ENCODE measurements around the gene ALOX5AP.

The ALOX5AP gene

GRCh38 chr13:30762643-30763042 is 27.3 kb downstream of the ALOX5AP start:
- no peak for DNase-seq (ENCODE audit: low read depth)

DNA sequence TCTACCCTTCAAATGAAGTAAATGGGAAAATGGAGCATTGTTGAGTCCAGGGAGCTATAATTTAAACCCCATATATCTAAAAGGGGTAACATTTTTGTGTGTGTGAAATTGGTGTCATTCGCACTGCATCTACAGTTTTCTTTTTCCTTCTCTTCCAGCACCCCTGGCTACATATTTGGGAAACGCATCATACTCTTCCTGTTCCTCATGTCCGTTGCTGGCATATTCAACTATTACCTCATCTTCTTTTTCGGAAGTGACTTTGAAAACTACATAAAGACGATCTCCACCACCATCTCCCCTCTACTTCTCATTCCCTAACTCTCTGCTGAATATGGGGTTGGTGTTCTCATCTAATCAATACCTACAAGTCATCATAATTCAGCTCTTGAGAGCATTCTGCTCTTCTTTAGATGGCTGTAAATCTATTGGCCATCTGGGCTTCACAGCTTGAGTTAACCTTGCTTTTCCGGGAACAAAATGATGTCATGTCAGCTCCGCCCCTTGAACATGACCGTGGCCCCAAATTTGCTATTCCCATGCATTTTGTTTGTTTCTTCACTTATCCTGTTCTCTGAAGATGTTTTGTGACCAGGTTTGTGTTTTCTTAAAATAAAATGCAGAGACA is 28.6 kb downstream of the ALOX5AP start:
- no peak for DNase-seq (ENCODE audit: low read depth)

- DNase-seq (ENCODE audit: low read depth) = no peak
Measured at GRCh38 chr13:30766231-30766630, 30.9 kb downstream of the ALOX5AP start.

DNA sequence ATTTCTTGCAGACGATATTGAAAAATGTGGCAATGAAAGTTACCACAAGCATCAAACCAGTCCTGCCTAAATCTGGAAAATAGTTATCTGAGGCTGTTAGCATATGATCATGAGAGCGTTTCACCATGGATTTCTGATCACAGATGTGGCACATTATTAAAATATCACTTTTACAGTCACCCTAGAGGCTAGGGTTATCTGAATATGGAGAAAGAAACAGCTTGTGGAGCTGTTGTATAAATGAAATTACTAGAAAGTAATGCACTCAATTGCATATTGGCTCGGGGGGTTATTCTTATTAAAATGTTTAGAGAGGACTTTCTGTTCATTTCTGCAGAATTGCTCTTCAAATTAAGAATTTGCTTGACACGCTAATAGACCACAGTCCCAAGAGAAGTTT is 35.6 kb downstream of the ALOX5AP start:
- DNase-seq (ENCODE audit: low read depth) = no peak

GRCh38 chr13:30773561-30773960 is 38.2 kb downstream of the ALOX5AP start:
- DNase-seq (ENCODE audit: low read depth) = no peak

DNA sequence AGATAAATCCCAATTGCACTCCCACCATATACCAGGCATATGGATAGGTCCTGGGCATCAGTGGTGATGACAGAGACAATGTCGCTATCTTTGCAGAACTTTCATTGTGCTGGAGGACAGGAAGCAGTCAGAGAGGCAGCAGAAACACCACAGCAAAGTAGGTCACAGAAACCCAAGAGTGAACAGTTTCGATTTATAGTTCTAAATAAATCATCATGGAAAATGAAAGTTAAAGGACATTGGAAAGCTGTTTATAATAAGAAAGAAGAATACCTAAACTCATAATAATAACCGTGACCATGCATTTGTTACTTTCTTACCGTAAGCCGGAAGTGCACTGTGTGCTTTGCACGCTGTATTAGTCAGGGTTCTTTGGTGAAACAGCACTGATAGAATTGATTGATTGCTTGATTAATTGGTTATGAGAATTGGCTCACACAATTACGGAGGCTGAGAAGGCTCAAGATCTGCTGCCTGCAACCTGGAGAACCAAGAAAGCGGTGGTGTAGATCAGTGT is 38.9 kb downstream of the ALOX5AP start:
- DNase-seq (ENCODE audit: low read depth) = no peak

DNA sequence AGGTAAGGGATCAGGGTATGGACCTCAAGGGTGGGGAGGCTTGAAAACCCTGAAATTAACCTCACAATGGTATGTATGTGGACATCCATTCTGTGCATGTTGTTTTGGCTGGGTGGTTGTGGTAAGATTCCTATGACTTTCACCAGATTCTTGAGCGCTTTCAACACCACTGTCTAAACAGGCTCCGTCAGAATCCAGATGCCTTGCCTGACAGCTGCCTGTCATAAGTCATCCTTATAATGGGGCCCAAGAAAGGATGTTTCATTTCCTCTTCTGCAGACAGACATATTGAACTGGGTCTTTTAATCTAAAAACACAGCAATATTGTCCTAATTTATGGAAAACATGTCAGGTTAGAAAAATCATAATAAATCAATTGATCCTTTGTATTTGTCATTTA is 41.3 kb downstream of the ALOX5AP start:
- no peak for DNase-seq (ENCODE audit: low read depth)

GRCh38 chr13:30779016-30779415 is 43.7 kb downstream of the ALOX5AP start:
- no peak for DNase-seq (ENCODE audit: low read depth)

GRCh38 chr13:30779608-30780007 is 44.3 kb downstream of the ALOX5AP start:
- DNase-seq (ENCODE audit: low read depth) = no peak

DNA sequence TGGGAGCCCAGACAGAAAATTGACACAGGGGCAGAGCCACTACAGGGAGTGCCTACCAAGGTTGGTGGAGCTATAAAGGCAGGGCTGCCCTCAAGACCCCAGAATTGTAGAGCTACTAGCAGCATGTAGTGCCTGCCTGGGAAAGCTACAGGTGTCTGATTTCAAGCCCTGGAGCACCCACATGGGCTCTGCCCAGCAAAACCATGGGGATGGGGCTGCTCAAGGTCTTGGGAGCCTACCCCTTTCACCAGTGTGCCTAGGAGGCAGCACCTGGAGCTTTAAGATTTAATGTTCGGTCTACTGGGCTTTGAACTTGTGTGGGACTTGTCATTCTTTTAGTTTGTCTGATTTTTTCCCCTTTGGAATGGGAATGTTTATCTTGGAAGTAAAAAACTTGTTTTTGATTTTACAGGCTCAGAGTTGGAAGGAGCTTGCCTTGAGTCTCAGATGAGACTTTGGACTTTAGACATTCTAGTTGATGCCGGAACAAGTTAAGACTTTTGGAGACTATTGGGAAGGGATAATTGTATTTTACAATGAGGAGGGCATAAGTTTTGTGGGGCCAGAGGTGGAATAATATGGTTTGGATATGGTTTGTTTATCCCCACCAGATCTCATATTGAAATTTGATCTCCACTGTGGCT is 45.1 kb downstream of the ALOX5AP start:
- no peak for DNase-seq (ENCODE audit: low read depth)

GRCh38 chr13:30785191-30785850 is 50.0 kb downstream of the ALOX5AP start:
- DNase-seq (ENCODE audit: low read depth) = no peak

DNA sequence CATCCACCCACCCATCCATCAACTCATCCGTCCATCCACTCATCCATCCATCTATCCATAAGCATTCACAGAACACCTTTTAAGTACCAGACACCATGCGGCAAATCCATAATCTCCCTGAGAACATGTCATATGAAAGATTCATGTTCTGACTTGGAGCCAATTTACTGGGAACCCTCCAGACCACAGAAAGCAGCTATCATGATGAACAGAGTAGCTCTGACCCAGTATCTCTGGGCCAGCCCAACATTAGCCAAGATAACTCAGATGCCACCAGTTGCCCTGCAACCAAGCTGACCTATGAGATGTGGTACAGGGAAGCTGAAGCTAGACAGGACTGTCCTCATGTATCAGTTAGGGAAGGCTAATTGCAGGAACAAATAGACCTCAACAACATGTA is 51.3 kb downstream of the ALOX5AP start:
- no peak for DNase-seq (ENCODE audit: low read depth)

DNA sequence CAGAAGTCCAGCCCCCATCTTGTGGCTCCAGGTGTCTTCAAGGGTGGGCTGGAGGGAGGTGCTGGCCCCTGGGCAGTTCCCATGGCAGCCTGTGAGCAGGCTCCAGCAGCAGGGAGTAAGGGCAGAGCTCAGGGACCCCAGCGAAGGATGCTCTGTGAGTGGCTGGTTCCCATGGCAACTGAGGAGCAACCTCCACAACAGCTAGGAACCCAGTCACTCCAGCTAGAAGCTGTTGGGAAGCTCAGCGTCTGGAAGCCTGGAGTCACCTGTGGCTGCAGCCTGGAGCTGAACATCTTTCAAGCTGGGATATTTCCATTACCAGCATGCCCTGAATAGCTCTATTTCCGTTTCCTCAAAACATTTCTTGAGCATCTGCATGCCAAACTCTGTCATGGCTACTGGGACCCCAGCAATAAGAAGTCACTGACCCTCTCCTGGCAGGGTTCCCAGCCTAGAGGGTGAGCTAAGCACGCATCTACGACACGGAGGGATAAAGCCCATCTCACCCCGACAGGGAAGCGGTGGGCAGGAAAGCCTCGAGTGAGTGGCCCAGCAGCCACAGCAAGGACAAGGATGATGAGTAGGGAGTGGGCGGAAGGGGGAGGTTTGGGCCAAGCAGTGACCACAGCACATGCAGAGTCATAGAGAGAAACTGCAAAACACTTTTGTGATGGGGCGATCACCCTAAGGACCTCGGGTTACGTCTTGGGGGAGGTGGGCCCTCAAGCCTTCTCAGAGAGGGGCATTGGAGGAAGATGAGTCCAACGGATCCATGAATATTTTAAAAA is 52.6 kb downstream of the ALOX5AP start:
- no peak for DNase-seq (ENCODE audit: low read depth)

DNA sequence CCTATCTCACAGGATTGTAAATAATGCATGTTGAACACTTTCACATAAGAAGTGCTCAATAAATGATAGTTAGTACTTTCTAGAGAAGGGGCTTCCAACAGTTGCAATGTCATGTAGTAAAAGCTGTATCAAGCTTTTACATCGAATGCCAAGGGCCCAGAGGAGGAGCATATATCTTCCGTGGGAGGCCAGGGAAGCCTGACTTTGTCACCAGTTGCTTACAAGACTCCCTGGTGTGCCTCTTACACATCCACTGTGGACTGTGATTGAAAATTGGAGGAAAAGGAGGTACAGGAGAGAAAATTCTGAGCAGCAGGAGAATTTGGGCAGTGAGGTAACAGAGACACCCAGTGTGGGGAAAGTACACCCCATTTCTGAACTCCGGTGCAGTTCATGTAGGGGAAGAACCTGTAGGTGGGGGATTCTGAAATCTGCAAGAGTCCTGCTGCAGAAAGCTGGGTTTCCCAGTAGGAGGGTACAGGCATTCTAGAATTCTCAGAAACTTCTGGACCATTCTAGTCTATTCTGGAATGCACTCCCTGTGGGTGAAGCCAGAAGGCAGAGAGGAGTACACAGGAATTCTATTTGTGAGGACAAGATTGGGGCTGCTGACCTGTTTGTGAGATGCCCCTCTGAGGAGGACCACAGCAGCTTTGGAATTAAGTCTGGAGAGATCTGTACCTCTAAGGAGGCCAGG is 54.0 kb downstream of the ALOX5AP start:
- DNase-seq (ENCODE audit: low read depth) = no peak

- no peak for DNase-seq (ENCODE audit: low read depth)
Measured at GRCh38 chr13:30790592-30790991, 55.2 kb downstream of the ALOX5AP start.

DNA sequence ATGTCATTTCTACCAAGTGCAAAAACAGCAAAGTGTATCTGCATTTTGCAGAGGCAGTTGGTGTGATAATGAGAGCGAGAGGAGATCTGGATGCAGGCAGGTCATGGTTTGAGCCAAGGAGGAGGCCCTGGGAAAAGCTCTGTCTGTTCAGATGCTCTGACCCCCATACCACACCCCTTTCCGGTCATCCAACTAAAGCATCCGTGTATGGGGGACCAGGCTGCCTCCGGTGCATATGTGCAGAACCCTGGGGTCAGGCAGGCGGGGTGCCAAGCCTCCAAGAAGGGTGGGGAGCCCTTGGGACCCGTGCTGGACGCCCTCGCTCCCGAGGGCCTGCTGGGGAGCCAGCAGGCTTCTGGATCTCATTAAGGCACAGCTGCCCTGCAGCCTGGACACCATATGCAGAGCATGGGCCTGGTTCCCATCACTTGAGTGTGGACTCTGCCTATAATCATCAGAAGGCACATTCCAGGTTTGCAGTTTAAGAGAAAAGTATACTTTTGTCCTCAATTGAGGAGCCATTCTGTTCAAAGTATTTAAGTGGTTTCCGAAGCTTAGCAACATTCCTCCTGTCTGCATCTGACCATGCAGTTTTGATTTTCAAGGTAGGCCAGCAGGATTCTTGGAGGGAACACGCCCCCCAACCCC is 56.1 kb downstream of the ALOX5AP start:
- no peak for DNase-seq (ENCODE audit: low read depth)

GRCh38 chr13:30792285-30793000 is 57.1 kb downstream of the ALOX5AP start:
- DNase-seq (ENCODE audit: low read depth) = no peak

DNA sequence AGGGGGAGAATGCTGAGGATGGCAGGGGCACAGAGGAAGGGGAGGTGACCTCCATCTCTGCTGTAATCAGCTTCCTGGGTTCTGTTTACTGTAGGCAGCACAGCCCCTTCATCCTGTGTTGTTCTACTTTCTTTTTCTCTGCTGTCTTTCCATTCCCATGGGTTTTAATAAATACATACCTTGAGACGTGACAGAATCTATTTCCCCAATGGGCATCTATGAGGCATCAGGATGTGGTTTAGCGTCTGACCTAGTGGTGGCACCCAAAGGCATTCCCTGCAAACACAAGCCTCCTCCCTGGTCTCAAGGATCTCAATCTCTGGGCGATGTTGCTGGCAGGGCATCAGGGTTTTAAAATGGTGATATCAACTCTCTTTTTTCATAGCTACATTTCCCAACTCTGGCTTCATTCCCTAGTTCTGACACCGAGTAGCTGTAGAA is 60.8 kb downstream of the ALOX5AP start:
- DNase-seq (ENCODE audit: low read depth) = no peak

DNA sequence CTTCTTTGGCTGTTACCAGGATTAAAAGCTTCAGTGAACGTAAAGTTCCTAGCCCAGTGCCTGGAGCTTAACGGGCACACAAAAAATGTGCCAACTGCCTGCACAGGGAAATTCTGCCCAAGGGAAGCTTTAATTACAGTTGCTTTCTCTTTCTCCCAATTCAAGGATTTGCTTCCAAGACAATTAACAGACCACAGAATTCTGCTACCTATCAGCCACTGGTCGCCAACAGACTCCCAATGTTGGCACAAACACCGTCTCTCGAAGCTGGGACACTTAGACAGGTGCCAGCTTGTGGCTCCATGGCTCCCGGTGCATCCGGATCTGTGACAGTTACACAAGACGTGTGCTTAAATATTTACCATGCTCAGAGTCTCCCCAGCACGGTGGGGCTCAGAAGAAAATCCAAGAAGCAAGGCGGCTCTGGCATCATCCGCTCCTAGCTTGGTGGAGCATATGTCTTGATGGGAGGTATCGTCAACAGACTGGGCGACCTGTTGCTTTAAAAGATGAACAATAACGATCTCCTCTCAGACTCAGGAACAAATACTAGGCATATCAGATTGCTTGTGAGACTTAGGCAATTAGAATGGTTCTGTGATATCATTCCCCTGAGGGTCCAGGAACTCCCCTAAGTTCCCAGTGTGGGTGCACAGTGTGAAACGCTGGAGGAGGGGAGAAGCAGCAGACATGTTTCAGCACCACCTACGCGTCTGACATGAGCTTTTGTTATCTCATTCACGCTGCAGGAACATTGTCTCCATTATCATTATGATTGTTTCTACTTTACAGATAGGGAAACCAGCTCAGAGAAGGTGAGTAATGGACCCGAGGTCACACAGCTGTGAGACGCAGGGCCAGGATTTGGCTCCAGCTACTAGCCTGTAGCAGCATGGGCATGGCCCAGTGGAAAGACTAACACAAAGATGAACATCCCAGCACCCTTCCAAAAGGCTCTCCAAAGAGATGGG is 61.6 kb downstream of the ALOX5AP start:
- DNase-seq (ENCODE audit: low read depth) = no peak

Measured in activated T-helper 1 cell treated with Interleukin-2 at 50 U/mL for 16 hours (primary cell).